ENCODE data around the gene CSF1R.
"Not testable (repeated sequence)": the region's sequence is repeated elsewhere in the genome, so short reads cannot be mapped to it uniquely, and the experiment has no call there.

CSF1R gene

DNA sequence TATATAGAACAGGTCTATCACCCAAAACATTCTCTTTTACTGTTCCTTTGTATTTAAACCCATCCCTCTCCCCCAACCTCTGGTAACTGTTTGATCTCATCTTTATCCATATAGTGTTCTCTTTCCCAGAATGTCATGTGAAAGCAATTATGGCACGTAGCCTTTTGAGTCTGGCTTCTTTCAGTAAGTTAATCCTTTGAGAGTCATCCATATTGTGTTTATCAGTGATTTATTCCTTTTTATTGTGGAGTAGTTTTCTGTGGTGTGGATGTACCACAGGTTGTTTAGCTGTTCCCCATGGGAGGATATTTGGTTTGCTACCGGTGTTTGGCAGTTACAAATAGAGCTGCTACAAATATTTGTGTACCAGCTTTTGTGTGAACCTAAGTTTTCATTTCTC lies 47.8 kb downstream of the CSF1R start:
- POLR2A ChIA-PET = no interaction called here
- CTCF ChIA-PET = interaction anchor here (0.9 kb wide), 1 partner anchor 15 kb away, joined by 3 read pairs; no protein-coding TSS in a partner anchor
- no peak overlapping the region for H3K4me3 ChIP-seq (ENCODE audit: low read depth, low read length)
- TF ChIP-seq CTCF (IDR thresholded peaks at IDR 0.05; ENCODE audit: insufficient read depth, low read length, missing control alignments) = no peak
- DNase-seq (ENCODE audit: low read depth, low spot score) = no peak

- DNase-seq (ENCODE audit: low read depth, low spot score) = peak; percentile 95
- TF ChIP-seq CTCF (IDR thresholded peaks at IDR 0.05; ENCODE audit: insufficient read depth, low read length, missing control alignments) = no peak
- POLR2A ChIA-PET = interaction anchor here (0.7 to 3.1 kb wide), 11 partner anchors 12 to 341 kb away, joined by 3 to 15 read pairs (median 3); partner anchors contain the start of genes HMGXB3, SLC26A2 and TIGD6
- CTCF ChIA-PET = interaction anchor here (0.9 to 1.7 kb wide), 8 partner anchors 8 to 178 kb away, joined by 3 to 4 read pairs (median 3); no protein-coding TSS in a partner anchor
- H3K4me3 ChIP-seq (ENCODE audit: low read depth, low read length) = no peak overlapping the region
Observed at GRCh38 chr5:150036513-150036912, 49.8 kb downstream of the CSF1R start.

DNA sequence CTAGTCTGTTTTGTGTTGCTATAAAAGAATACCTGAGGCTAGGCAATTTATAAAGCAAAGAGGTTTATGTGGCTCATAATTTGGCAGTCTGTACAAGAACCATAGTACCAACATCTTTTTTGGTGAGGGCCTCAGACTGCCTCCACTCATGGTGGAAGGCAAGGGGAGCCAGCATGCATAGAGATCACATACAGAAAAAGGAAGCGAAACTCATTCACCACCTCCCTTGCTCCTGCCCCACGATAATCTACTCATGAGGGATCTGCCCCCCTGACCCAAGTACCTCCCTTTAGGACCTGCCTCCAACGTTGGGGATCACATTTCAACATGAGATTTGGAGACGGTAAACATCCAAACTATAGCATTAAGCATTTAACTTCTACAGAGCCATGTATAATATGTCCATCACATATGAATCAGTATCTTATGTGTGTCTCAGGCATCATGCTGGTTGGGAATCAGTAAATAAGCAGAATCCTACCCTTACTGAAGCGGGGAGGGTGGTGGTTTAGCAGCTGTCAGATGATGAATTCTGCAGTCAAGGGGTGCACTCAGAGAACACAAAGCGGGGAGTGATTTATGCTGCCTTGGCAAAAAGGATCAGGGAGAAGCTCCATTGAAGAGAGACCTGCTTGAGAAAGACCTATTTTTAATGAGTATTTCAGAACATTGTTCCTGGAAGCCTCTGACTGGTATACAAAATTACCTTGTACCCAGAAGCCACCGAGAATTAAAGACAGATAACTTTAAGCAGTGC lies 51.0 kb downstream of the CSF1R start:
- TF ChIP-seq CTCF (IDR thresholded peaks at IDR 0.05; ENCODE audit: insufficient read depth, low read length, missing control alignments) = no peak
- ChIA-PET CTCF (interaction anchor here (1.0 to 2.3 kb wide), 7 partner anchors 9 to 183 kb away, joined by 3 to 6 read pairs (median 4); no protein-coding TSS in a partner anchor), POLR2A (interaction anchor here (1.0 to 3.1 kb wide), 5 partner anchors 17 to 78 kb away, joined by 3 to 15 read pairs (median 3); partner anchors contain the start of gene SLC26A2)
- no peak overlapping the region for H3K4me3 ChIP-seq (ENCODE audit: low read depth, low read length)
- no peak for DNase-seq (ENCODE audit: low read depth, low spot score)

DNA sequence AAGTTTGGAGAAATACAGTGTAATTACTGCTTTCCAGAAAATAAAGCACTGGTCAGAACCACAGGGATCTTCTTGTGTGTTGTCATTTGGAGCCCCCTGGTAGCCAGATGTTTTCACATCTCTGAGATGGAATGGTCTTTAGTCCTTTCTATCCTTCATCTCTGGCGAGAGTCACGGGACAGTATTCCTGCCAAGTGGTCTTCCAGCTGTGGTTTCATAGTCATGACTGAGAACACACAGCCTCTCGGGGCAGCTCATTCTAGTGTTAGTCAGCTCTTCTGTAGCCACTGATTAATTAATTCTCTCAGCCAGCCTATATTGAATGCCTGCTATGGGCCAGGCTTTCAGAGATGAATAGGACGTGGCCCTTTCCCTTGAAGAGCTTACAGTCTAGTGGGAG lies 51.7 kb downstream of the CSF1R start:
- CTCF ChIA-PET = interaction anchor here (1.1 to 2.3 kb wide), 3 partner anchors 28 to 184 kb away, joined by 5 to 6 read pairs (median 6); no protein-coding TSS in a partner anchor
- peak; percentile 53 for DNase-seq (ENCODE audit: low read depth, low spot score)
- no peak overlapping the region for H3K4me3 ChIP-seq (ENCODE audit: low read depth, low read length)
- no peak for TF ChIP-seq CTCF (IDR thresholded peaks at IDR 0.05; ENCODE audit: insufficient read depth, low read length, missing control alignments)
- POLR2A ChIA-PET = interaction anchor here (1.1 to 3.1 kb wide), 4 partner anchors 13 to 79 kb away, joined by 3 to 15 read pairs (median 4); partner anchors contain the start of genes HMGXB3 and TIGD6

DNA sequence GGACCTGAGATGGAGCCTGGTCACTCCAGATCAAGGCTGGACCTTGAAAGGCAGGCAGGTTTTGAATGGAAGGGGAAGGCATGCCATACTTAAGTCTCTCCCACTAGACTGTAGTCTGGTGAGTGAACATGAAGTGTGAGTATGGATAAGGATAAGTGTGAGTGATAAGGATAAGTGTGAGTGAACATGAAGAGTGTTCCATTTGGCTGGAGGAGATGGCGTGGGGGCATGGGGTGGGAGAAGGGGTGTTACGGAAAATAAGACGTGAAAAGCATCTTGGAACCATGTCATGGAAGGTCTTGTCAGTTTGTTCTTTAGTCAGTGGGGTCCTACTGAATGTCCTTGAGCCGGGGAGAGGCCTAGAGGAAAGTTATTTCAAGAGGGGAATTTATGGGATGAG lies 53.0 kb downstream of the CSF1R start:
- H3K4me3 ChIP-seq (ENCODE audit: low read depth, low read length) = no peak overlapping the region
- ChIA-PET POLR2A (no interaction called here), CTCF (interaction anchor here (0.8 to 1.2 kb wide), 2 partner anchors 8 to 187 kb away, joined by 3 read pairs; no protein-coding TSS in a partner anchor)
- DNase-seq (ENCODE audit: low read depth, low spot score) = no peak
- no peak for TF ChIP-seq CTCF (IDR thresholded peaks at IDR 0.05; ENCODE audit: insufficient read depth, low read length, missing control alignments)

DNA sequence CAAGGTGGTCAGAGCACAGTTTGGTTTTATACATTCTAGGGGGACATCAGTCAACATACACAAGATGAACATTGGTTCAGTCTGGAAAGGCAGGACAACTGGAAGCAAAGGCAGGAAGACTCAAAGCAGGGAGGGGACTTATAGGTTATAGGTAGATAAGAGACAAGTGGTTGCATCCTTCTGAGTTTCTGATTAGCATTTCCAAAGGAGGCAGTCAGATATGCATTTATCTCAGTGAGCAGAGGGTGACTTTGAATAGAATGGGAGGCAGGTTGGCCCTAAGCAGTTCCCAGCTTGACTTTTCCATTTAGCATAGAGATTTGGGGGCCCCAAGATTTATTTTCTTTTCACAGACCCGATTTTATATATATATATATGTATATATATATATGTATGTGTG lies 58.3 kb downstream of the CSF1R start:
- POLR2A ChIA-PET; DNase-seq (ENCODE audit: low read depth, low spot score); H3K4me3 ChIP-seq (ENCODE audit: low read depth, low read length): not testable (repeated sequence)
- CTCF ChIA-PET = interaction anchor here (0.6 to 0.9 kb wide), 3 partner anchors 18 to 118 kb away, joined by 3 read pairs; no protein-coding TSS in a partner anchor

Measured in AG04449 (cell line).